Activated T-helper 9 cell treated with anti-CD3 and anti-CD28 coated beads, Interleukin-2, amount 50 U/mL, for 16 hours (primary cell): ENCODE data around the gene FBXW7.
"Not testable (repeated sequence)": the region's sequence is repeated elsewhere in the genome, so short reads cannot be mapped to it uniquely, and the experiment has no call there.

Experiments used
- DNase-seq: peaks from one replicate; pipeline ENCODE4 v3.0.0-alpha.2; 2020; ENCODE audit warnings: low read depth

The FBXW7 gene

GRCh38 chr4:152545088-152545487 lies 9.2 kb upstream of the FBXW7 start:
- DNase-seq, result no peak

DNA sequence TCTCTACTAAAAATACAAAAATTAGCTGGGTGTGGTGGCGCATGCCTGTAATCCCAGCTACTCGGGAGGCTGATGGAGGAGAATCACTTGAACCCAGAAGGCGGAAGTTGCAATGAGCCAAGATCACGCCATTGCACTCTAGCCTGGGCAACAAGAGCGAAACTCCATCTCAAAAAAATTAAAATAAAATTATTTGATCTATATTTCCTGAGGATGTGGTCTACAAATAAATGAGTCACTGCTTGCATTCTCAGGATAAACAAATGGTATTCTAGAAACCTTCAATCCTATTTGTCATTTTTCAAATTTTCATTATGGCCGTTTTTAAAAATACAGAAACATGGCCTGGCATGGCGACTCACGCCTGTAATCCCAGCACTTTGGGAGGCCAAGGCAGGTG lies 8.6 kb upstream of the FBXW7 start:
- not testable (repeated sequence) for DNase-seq

- DNase-seq, result no peak
Measured at GRCh38 chr4:152540941-152541340, 5.0 kb upstream of the FBXW7 start.

DNA sequence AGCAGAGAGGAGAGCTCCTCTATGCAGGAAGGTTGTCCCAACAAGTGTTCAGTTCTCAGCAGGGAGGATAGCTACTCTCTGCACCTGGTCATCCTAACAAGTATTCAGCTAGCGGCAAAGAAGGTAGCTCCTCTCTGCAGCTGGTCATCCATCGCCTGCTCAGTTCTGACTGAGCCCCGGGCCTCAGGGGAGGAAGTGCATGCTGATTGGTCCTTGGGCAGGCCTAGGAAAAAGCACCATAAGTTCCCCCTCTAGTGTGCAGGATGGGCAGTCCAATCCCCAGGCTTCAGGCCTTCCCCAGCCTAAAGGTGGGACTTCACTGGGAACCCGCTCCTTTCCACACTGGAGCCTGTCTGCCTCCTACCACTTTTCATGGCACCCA lies 4.4 kb upstream of the FBXW7 start:
- DNase-seq, result no peak

DNA sequence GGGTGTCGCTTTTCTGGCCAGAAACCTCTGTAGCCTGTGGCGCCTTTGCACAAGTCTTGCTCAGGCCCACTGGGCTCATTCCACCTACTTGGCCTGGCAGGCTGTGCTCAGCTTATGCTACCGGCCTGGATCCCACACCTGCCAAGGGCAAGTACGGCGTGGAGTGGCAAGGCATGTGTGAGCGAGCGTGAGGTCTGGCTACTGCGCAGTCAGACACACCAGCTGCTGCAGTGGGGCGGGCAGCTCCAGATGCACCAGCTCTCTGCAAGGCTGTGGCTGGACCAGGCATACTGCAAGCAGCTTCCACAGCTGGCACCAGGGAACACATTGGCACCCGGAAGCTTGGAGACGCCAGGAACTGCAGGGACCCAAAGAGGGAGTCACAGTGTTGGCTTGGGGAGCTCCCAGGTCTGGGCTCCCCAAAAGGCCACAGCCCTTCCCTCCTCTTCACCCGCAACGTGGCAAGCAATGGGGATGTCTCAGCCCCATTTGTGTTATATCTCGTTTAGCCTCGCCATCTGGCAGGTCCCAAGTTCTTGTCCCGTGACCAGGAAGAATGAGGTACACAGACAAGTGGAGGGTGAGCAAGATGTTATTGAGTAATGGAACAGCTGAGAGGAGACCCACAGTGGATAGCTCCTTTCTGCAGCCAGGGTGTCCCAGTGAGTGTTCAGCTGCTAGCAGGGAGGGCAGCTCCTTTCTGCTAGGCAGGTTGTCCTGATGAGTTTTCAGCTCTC lies 3.8 kb upstream of the FBXW7 start:
- DNase-seq, result no peak

DNA sequence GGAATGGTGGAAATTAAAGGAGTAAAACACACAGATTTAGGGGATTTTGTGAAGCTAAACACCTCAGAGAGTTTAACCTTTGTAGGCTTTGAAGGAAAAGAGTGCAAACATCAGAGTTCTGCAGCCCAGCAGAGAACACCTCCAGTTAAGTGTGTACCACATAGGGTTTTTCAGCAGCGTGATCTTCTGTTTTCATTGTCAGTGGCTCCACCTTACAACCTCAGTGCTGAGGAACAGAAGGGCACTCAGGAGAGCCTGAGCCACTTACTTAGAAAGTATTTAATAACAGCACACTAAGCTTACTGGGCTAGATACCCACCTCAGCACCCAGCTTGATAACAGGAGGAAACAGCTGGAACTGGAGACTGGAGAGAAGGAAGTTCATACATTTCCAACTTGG lies 2.0 kb upstream of the FBXW7 start:
- DNase-seq, result no peak

- peak; percentile 51 for DNase-seq
Measured at GRCh38 chr4:152536545-152537182, 772 bp upstream of the FBXW7 start.

DNA sequence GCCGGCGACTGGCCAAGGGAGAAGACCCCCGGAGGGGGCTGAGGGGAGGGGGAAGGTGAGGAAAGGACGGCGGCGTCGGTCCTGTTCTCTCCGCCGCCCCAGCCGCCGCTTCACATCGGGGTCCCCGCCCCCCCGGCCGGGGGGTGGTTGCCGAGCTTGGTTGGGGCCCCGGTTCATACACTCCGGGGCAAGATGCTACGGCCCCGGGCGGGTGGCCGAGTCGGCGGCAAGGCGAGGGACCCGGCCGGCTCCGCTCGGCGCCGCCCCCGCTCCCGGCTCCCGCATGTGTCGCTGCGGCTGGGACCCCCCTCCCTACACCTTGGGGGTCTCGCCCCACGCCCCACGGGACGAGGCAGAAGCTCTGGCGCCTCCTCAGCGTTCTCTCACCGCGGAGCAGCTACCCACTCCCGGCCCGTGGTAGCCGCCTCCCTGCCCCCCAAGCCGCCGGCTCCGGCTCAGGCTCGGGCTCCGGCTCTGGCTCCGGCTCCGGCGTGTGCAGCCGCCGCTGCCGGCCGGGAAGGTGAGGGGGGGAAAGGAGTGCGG lies 461 bp downstream of the FBXW7 start:
- DNase-seq, result peak; percentile 19

- DNase-seq, result peak; percentile 43
Measured at GRCh38 chr4:152534541-152535359, 1.1 kb downstream of the FBXW7 start.

GRCh38 chr4:152531479-152531878 lies 4.4 kb downstream of the FBXW7 start:
- DNase-seq, result no peak

DNA sequence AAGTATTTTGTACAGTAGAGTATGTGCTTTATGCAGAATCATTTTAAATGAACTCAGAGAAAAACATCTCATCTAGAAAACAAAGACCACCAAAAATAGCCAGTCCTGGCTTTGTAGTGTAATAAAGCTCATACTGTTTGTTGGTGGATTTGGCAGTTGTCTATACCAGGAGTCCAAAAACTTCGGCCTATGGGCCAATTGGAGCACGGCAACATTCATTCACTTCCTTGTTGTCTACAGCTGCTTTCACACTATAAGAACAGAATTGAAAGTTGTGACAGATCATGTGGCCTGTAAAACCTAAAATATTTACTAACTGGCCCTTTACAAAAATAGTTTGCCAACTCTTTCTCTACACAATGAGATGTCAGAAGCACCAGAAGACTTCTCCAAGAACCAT lies 5.3 kb downstream of the FBXW7 start:
- no peak for DNase-seq

DNA sequence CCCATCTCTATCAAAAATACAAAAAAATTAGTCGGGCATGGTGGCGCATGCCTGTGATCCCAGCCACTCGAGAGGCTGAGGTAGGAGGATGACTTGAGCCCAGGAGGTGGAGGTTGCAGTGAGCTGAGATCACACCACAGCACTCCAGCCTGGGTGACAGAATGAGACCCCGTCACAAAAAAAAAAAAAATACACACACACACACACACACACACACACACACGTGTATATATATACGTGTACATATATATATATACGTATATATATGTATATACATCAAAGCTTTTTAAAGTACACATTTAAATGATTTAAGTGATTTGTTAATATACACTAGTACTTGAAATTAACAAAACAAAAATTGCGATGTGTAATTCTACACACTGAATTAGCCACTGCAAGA lies 6.0 kb downstream of the FBXW7 start:
- DNase-seq, result no peak

DNA sequence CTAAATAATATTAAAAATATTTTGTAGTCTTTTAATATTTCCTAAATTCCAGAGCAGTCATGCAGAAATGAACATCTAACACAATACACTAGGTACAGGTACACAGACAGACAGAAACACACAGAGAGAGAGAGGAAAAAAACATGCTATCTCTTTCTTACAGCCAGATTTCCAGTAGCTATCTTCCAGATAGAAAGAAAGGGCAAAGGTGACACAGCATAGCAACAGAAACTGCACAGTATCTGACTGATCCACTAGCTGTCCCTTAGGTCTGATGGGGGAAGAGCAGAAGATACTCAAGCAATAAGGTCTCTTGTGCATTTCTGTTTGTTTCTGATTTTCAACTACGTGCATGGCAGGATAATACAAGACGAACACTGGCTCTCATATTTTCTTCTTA lies 7.8 kb downstream of the FBXW7 start:
- DNase-seq, result no peak

GRCh38 chr4:152525878-152526277 lies 10.0 kb downstream of the FBXW7 start:
- no peak for DNase-seq

GRCh38 chr4:152524427-152524826 lies 11.5 kb downstream of the FBXW7 start:
- no peak for DNase-seq

GRCh38 chr4:152523731-152524130 lies 12.2 kb downstream of the FBXW7 start:
- DNase-seq, result no peak

- DNase-seq, result no peak
Measured at GRCh38 chr4:152522754-152523153, 13.1 kb downstream of the FBXW7 start.

DNA sequence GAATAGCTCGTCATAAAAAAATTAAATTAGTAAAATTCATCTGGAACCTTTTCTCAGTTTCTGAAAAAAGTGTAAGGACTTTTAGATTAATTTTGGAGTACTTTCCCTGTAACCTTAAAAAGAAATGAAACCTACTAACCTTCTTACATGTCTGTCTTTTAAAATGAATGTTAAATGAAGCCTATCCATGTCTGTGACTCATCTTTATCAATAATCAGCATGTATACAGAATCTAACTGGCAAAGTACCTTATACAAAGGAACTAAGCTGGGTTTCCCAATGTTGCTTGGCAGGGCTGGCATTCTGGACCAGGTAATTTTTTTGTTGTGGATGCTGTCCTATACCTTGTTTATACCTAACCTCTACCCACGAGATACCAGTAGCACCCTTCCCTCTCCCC lies 13.6 kb downstream of the FBXW7 start:
- DNase-seq, result no peak

GRCh38 chr4:152516156-152516555 lies 19.7 kb downstream of the FBXW7 start:
- no peak for DNase-seq

DNA sequence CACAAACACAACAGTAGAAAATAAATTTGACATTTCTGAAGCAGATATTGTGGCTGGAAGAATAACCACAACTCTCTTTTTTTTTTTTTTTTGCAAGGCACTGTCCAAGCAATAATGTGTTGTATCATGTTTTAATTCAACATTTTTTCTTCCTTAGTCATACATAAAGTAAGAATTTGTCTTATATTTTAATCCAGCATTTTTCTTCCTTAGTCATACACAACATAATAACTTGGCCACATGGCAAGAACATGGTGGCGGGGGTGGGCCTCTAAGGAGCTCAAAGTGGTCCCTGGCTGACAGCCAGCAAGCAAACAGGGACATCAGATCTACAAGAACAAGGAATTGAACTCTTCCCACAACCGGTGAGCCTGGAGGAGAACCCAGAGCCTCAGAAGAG lies 20.2 kb downstream of the FBXW7 start:
- DNase-seq, result no peak

GRCh38 chr4:152514356-152514755 lies 21.5 kb downstream of the FBXW7 start:
- no peak for DNase-seq

DNA sequence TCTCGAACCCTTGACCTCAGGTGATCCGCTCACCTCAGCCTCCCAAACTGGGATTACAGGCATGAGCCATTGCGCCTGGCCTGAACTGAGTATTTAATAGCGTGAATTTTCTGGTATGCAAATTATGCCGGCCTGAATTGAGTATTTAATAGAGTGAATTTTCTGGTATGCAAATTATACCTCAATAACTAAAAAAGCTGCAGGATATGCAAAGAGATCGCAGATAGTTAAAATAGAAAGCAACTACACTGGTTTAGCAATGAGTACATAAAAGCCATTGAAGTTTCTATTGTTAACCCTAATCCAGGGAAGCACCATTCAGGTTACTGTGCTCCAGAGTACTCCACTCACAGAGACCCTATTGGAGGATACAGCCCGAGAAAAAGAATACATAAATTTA lies 22.8 kb downstream of the FBXW7 start:
- no peak for DNase-seq

DNA sequence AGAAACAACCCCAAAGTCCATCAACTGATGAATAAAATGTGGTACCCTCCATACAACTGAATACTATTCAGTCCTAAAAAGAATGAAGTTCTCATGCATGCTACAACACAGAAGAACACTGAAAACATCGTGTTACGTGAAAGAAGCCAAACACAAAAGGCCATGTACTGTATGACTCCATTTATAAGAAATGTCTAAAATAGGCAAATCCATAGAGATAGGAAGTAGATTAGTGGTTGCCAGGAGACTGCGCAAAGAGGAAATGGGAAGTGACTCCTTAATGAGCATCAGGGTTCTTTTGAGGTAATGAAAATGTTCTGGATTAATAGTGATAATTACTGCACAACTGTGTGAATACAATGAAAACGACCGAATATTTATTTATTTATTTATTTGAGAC lies 23.4 kb downstream of the FBXW7 start:
- no peak for DNase-seq
